Gastrocnemius medialis (tissue), 4 donors: ENCODE data around the gene RBCK1. TPM values are rescaled to one million over a fixed set of nuclear protein-coding genes. Genes with fewer than 3 reads are reported as not detected.
"Not testable (repeated sequence)": the region's sequence is repeated elsewhere in the genome, so short reads cannot be mapped to it uniquely, and the experiment has no call there.

Experiments
- ATAC-seq, 2 donors: fragments of 150-250 bp; one replicate each; pipeline ENCODE4 v1.9.1; 2016
- DNase-seq, 2 donors: peaks; one replicate each; pipeline ENCODE4 v3.0.0-alpha.2; 2019
- H3K27ac ChIP-seq, 4 donors: fragments of 200-600 bp; sonication (generic); 1 replicate in 1 of 4; 2 replicates in 3 of 4; pipeline ENCODE4 v1.5.1; 2016 to 2018; ENCODE audit warnings: mild to moderate bottlenecking in 2 of 4, moderate library complexity in 1 of 4
- H3K27me3 ChIP-seq, 3 donors: fragments of 200-600 bp; sonication (generic) in 2 of 3; 1 replicate in 1 of 3; 2 replicates in 2 of 3; pipeline versions ENCODE4 v1.5.1 to v1.6.0; 2016 to 2019; ENCODE audit warnings: mild to moderate bottlenecking in 1 of 3, moderate library complexity in 1 of 3
- H3K36me3 ChIP-seq, 2 donors: fragments of 200-600 bp; sonication (generic) in 1 of 2; one replicate each; pipeline ENCODE4 v1.5.1; 2017 to 2018
- H3K4me1 ChIP-seq, 2 donors: fragments of 200-600 bp; sonication (generic) in 1 of 2; one replicate each; pipeline ENCODE4 v1.5.1; 2016 to 2017; ENCODE audit warnings: mild to moderate bottlenecking in 2 of 2
- H3K4me3 ChIP-seq, 4 donors: fragments of 200-600 bp; sonication (generic) in 3 of 4; 1 replicate in 1 of 4; 2 replicates in 3 of 4; pipeline ENCODE4 v1.5.1; 2016 to 2019; ENCODE audit warnings: mild to moderate bottlenecking in 2 of 4
- H3K9me3 ChIP-seq, 3 donors: fragments of 200-600 bp; sonication (generic) in 2 of 3; 1 replicate in 1 of 3; 2 replicates in 2 of 3; pipeline ENCODE4 v1.5.1; 2016 to 2019
- POLR2A ChIP-seq, 2 donors: fragments of 450-650 bp; IDR thresholded peaks; one replicate each; pipeline ENCODE4 v1.6.1; 2017; ENCODE audit warnings: antibody characterized with exemption in 2 of 2, mild to moderate bottlenecking in 2 of 2, moderate library complexity in 2 of 2
- in situ Hi-C, 4 donors: fragments of 200-750 bp; cut with MboI; loops; one replicate each; pipeline versions ENCODE4 v1.15.0 to v1.8.0; 2017; ENCODE audit warnings: low sequenced_read_pairs in 4 of 4
- intact Hi-C: fragments of 100-400 bp; cut with DNase I; formaldehyde crosslinking; loops from one replicate; pipeline ENCODE4 v1.15.1; 2023; ENCODE audit warnings: low total_unique reads
- total RNA-seq, 4 donors: library from RNA; depleted of rRNA; stranded (reverse); fragments of >200 nt; gene quantifications; one replicate each; pipeline versions ENCODE4 v1.1.0 to v1.2.3, GENCODE V29; 2016
- TF ChIP-seq, protein P1 (sequence below), 5 experiments: fragments of 450-650 bp in 3 of 5; fragments of 200-600 bp in 2 of 5; sonication (generic) in 2 of 5; IDR thresholded peaks in 4 of 5; conservative IDR thresholded peaks in 1 of 5; 1 replicate in 4 of 5; 2 replicates in 1 of 5; pipeline ENCODE4 v1.5.1; 2016 to 2019; ENCODE audit warnings: antibody characterized with exemption in 5 of 5, mild to moderate bottlenecking in 3 of 5, moderate library complexity in 3 of 5

RBCK1 gene
- total RNA-seq, 4 donors from 2014 or later = 38.6 to 76.5 (median 62.6) TPM

- H3K9me3 ChIP-seq = no peaks in the 10 kb centered on the region
- H3K27ac ChIP-seq = no peak overlapping the region
- TF ChIP-seq, protein P1, sequence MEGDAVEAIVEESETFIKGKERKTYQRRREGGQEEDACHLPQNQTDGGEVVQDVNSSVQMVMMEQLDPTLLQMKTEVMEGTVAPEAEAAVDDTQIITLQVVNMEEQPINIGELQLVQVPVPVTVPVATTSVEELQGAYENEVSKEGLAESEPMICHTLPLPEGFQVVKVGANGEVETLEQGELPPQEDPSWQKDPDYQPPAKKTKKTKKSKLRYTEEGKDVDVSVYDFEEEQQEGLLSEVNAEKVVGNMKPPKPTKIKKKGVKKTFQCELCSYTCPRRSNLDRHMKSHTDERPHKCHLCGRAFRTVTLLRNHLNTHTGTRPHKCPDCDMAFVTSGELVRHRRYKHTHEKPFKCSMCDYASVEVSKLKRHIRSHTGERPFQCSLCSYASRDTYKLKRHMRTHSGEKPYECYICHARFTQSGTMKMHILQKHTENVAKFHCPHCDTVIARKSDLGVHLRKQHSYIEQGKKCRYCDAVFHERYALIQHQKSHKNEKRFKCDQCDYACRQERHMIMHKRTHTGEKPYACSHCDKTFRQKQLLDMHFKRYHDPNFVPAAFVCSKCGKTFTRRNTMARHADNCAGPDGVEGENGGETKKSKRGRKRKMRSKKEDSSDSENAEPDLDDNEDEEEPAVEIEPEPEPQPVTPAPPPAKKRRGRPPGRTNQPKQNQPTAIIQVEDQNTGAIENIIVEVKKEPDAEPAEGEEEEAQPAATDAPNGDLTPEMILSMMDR (IDR thresholded peaks at IDR 0.05 in 4 of 5, conservative IDR thresholded peaks at IDR 0.05 in 1 of 5) = no peak
- no peak overlapping the region for H3K4me3 ChIP-seq
- ATAC-seq (no peak), DNase-seq (no peak)
- H3K4me1 ChIP-seq = no peaks in the 10 kb centered on the region
- no peaks in the 10 kb centered on the region for H3K36me3 ChIP-seq
- no peaks in the 10 kb centered on the region for H3K27me3 ChIP-seq
- intact Hi-C loops (no loop called here), in situ Hi-C loops (no loop called here)
Observed at GRCh38 chr20:388034-388994, 19.8 kb upstream of the RBCK1 start.

DNA sequence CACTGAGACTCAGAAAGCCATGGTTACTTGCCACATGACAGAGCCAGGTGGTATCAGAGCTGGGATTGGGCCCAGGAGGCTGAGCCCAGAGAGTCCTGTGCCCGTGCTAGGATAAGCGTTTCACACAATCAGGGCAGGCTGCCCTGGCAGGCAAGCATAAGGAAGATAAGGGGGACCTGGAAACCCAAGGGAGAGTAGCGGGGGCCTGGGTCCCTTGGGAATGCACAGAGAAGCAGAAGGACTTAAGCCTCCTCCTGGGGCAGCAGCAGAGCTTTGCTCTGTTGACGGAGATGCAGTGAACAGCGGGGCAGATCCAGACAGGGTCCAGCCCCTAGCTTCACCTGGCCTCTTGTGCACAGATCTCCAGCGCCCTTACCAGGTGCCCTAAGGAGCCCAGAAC, 18.9 kb upstream of the RBCK1 start:
- in situ Hi-C loops = no loop called here
- Histone ChIP-seq H3K27me3 (no peaks in the 10 kb centered on the region), H3K9me3 (no peaks in the 10 kb centered on the region), H3K27ac (no peak overlapping the region), H3K4me1 (no peaks in the 10 kb centered on the region), H3K36me3 (no peaks in the 10 kb centered on the region), H3K4me3 (no peak overlapping the region)
- ATAC-seq (no peak), DNase-seq (no peak)
- intact Hi-C loops = no loop called here
- TF ChIP-seq POLR2A (IDR thresholded peaks at IDR 0.05) = no peak
- TF ChIP-seq, protein P1 (IDR thresholded peaks at IDR 0.05 in 4 of 5, conservative IDR thresholded peaks at IDR 0.05 in 1 of 5) = no peak

GRCh38 chr20:391041-391711, 16.9 kb upstream of the RBCK1 start:
- Histone ChIP-seq H3K4me3 (no peak overlapping the region), H3K9me3 (no peaks in the 10 kb centered on the region), H3K27me3 (no peaks in the 10 kb centered on the region), H3K4me1 (no peaks in the 10 kb centered on the region), H3K36me3 (no peaks in the 10 kb centered on the region), H3K27ac (no peak overlapping the region)
- DNase-seq = no peak
- intact Hi-C loops (no loop called here), in situ Hi-C loops (no loop called here)
- TF ChIP-seq, protein P1 (IDR thresholded peaks at IDR 0.05 in 4 of 5, conservative IDR thresholded peaks at IDR 0.05 in 1 of 5) = no peak
- TF ChIP-seq POLR2A (IDR thresholded peaks at IDR 0.05) = no peak
- ATAC-seq = no peak

DNA sequence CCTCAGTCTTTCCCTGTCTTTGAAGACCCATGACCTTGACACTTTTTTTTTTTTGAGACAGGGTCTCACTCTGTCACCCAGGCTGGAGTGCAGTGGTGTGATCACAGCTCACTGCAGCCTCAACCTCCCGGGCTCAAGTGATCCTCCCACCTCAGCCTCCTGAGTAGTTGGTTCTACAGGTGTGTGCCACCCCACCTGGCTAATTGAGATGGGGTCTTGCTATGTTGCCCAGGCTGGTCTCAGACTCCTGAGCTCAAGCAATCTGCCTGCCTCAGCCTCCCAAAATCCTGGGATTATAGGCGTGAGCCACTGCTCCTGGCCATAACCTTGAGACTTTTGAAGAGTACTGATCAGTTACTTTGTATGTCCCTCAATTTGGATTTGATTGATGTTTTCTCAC, 14.8 kb upstream of the RBCK1 start:
- ATAC-seq, H3K27me3 ChIP-seq, intact Hi-C loops, H3K36me3 ChIP-seq, H3K4me3 ChIP-seq, H3K27ac ChIP-seq, DNase-seq, H3K9me3 ChIP-seq, H3K4me1 ChIP-seq, in situ Hi-C loops: not testable (repeated sequence)

- Histone ChIP-seq H3K4me3 (no peak overlapping the region), H3K9me3 (no peaks in the 10 kb centered on the region), H3K27me3 (no peaks in the 10 kb centered on the region), H3K27ac (no peak overlapping the region), H3K36me3 (no peaks in the 10 kb centered on the region), H3K4me1 (no peaks in the 10 kb centered on the region)
- in situ Hi-C loops = no loop called here
- DNase-seq = no peak
- no peak for TF ChIP-seq POLR2A (IDR thresholded peaks at IDR 0.05)
- TF ChIP-seq, protein P1 (IDR thresholded peaks at IDR 0.05 in 4 of 5, conservative IDR thresholded peaks at IDR 0.05 in 1 of 5) = no peak
- intact Hi-C loops = no loop called here
- no peak for ATAC-seq
Observed at GRCh38 chr20:396252-396618, 11.9 kb upstream of the RBCK1 start.
